ENCODE measurements around the gene FKBP11. TPM values are rescaled to one million over a fixed set of nuclear protein-coding genes. Genes with fewer than 3 reads are reported as not detected.

FKBP11 gene
- total RNA-seq, 6 experiments from 2014 or later = 34.9 to 59.5 (median 52.5) TPM

DNA sequence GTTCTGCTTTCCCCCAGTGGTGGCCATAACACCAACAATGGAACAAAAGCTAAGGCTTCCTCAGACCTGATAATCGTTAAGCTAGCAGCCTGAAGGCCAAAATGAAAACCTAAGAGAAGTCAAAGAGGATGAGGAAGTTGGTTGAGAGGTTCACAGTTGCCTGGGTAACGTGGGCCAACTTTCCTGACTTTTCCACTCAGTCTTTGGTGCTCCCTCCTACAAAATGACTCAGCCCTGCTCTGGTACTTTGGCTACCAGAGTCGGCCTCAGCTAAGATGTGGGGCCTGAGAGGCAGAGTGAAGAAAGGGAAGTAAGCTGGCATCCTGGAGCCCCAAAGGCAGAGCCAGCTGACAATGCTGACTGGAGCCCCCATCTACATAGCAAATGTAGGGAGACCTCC, 14.9 kb upstream of the FKBP11 start:
- no peaks in the 10 kb centered on the region for H3K27me3 ChIP-seq
- WGBS (ENCODE audit: insufficient coverage, low coverage, low lambda C conversion rate, missing lambda C conversion rate) = 75% methylated on average over 3 of the region's 3 CpGs
- H3K4me1 ChIP-seq = peaks cover 0 to 1% (median 0%) of the 10 kb centered on the region in 4 donors
- no peak overlapping the region for H3K4me3 ChIP-seq
- H3K9me3 ChIP-seq = no peaks in the 10 kb centered on the region
- no peak overlapping the region for H3K27ac ChIP-seq
- intact Hi-C loops (cut with DNase I) = no loop called here
- TF ChIP-seq POLR2A (IDR thresholded peaks at IDR 0.05) (no peak), CTCF (IDR thresholded peaks at IDR 0.05) (no peak)
- peaks cover 0 to 24% (median 8%) of the 10 kb centered on the region in 4 donors for H3K36me3 ChIP-seq
- ATAC-seq = no peak
- DNase-seq = no peak

- H3K4me1 ChIP-seq = peaks cover 0 to 1% (median 0%) of the 10 kb centered on the region in 4 donors
- ATAC-seq (peak in 1 of 4 donors; percentile 37), DNase-seq (no peak)
- intact Hi-C loops (cut with DNase I) = loop anchor here (10.0 kb wide), 1 partner anchor 84 kb away; the partner anchor contains the start of gene DDX23 (in 2 of the 2)
- H3K36me3 ChIP-seq = peaks cover 0 to 24% (median 8%) of the 10 kb centered on the region in 4 donors
- no peaks in the 10 kb centered on the region for H3K27me3 ChIP-seq
- WGBS (ENCODE audit: insufficient coverage, low coverage, low lambda C conversion rate, missing lambda C conversion rate) = 84% methylated on average over 2 of the region's 7 CpGs
- no peak overlapping the region for H3K27ac ChIP-seq
- H3K4me3 ChIP-seq = no peak overlapping the region
- no peaks in the 10 kb centered on the region for H3K9me3 ChIP-seq
- TF ChIP-seq CTCF (IDR thresholded peaks at IDR 0.05) = no peak
- TF ChIP-seq POLR2A (IDR thresholded peaks at IDR 0.05) = no peak
These were observed 13.5 kb upstream of the FKBP11 start for GRCh38 chr12:48938805-48939204.

- ATAC-seq (no peak), DNase-seq (no peak)
- peaks cover 0 to 1% (median 0%) of the 10 kb centered on the region in 4 donors for H3K4me1 ChIP-seq
- WGBS (ENCODE audit: insufficient coverage, low coverage, low lambda C conversion rate, missing lambda C conversion rate) = no CpG with 5 or more reads among the region's 6 CpGs
- H3K27ac ChIP-seq = no peak overlapping the region
- H3K9me3 ChIP-seq = no peaks in the 10 kb centered on the region
- intact Hi-C loops (cut with DNase I) = loop anchor here (10.0 kb wide), 1 partner anchor 82 kb away; the partner anchor contains the start of gene DDX23 (in 2 of the 2)
- no peak for TF ChIP-seq CTCF (IDR thresholded peaks at IDR 0.05)
- TF ChIP-seq POLR2A (IDR thresholded peaks at IDR 0.05) = no peak
- peaks cover 0 to 24% (median 10%) of the 10 kb centered on the region in 4 donors for H3K36me3 ChIP-seq
- H3K4me3 ChIP-seq = no peak overlapping the region
- H3K27me3 ChIP-seq = no peaks in the 10 kb centered on the region
These were observed 11.9 kb upstream of the FKBP11 start for GRCh38 chr12:48937170-48937569.

DNA sequence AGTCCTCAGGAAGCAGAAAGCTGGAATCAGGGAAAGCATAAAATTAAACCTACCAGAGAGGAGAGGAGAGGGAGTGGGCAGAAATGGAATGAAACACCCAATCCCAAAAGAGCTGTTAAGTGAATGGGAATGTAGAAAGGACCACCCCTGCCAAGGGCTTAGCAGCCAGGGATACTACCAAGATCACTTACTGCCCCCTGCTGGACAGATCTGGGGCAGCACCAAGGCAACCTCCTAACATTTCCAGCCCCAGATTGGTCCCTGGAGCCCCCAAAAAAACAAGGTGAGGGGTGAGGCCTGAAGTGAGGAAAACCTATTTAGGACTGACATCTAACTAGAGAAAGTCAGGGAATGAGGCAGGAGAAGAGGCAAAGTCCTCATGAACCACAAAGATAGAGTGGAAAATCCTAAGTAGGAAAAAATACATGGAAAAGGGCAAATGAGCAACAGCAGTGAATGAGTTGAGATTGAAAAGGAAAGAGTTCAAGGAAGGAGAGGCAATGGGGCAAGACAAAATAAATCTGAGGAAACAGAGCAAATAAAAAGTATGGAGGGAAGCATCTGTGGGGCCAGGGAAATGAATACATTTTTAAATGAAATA, 11.2 kb upstream of the FKBP11 start:
- no peak overlapping the region for H3K27ac ChIP-seq
- no peak for TF ChIP-seq POLR2A (IDR thresholded peaks at IDR 0.05)
- TF ChIP-seq CTCF (IDR thresholded peaks at IDR 0.05) = peak; percentile 77 to 95 (median 94)
- H3K9me3 ChIP-seq = no peaks in the 10 kb centered on the region
- DNase-seq (peak; percentile 67 to 71 (median 69)), ATAC-seq (peak; percentile 76 to 87 (median 84))
- intact Hi-C loops (cut with DNase I) = loop anchor here (10.0 kb wide), 1 partner anchor 82 kb away; the partner anchor contains the start of gene DDX23 (in 2 of the 2)
- H3K27me3 ChIP-seq = no peaks in the 10 kb centered on the region
- peaks cover 0 to 24% (median 10%) of the 10 kb centered on the region in 4 donors for H3K36me3 ChIP-seq
- peaks cover 0 to 1% (median 0%) of the 10 kb centered on the region in 4 donors for H3K4me1 ChIP-seq
- no peak overlapping the region for H3K4me3 ChIP-seq
